NCI-H2196 treated with DMSO at 0.1 percent for 48 hours (cell line): ENCODE data around the gene HSD17B2.
"Not testable (repeated sequence)": the region's sequence is repeated elsewhere in the genome, so short reads cannot be mapped to it uniquely, and the experiment has no call there.

Experiments
- DNase-seq: peaks from one replicate; lab custom pipeline; 2025; ENCODE audit not compliant: unreplicated experiment; lab: John Stamatoyannopoulos, UW

The HSD17B2 gene

GRCh38 chr16:82118749-82119148 lies 83.7 kb downstream of the HSD17B2 start:
- no peak for DNase-seq

- no peak for DNase-seq
These were observed 84.4 kb downstream of the HSD17B2 start for GRCh38 chr16:82119405-82119804.

- no peak for DNase-seq
These were observed 89.6 kb downstream of the HSD17B2 start for GRCh38 chr16:82124651-82125050.

GRCh38 chr16:82129881-82130280 lies 94.8 kb downstream of the HSD17B2 start:
- DNase-seq, result no peak

DNA sequence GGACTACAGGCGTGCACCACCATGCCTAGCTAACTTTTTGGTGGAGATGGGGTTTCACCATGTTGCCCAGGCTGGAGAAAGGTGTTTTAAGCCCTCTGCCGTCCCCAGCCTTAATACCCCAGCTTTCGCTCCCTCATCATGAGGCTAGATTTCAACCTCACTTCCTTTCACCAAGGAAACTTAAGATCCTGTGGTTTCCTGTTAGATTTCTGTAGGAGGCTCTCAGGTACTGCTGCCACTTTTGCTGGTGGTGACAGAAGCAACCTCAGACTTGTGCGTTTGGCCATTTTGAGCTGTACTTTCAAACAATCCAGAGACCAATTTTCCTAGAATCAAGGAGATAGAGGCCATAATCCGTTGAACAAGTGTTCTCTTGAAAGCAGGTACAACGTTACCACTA lies 98.7 kb downstream of the HSD17B2 start:
- no peak for DNase-seq

- no peak for DNase-seq
These were observed 99.8 kb downstream of the HSD17B2 start for GRCh38 chr16:82134846-82135245.

DNA sequence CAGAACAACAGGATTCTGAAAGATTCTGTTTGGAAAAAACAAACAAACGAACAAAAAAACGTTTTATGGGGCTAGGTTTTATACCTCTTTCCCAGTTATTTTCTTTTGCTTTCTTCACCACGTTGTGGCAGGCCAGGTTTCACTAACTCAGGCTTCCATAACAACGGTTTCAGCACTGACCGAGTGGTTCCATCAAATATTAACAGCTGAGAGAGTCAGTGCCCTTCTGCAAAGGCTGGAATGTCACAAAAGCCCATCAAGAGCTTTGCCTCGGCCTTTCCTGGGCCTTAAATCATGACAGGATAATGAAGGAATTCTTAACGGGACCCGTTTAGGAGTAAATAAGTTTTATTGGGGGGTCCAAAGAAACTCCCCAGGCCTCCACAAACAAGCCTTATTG lies 100.8 kb downstream of the HSD17B2 start:
- no peak for DNase-seq

DNA sequence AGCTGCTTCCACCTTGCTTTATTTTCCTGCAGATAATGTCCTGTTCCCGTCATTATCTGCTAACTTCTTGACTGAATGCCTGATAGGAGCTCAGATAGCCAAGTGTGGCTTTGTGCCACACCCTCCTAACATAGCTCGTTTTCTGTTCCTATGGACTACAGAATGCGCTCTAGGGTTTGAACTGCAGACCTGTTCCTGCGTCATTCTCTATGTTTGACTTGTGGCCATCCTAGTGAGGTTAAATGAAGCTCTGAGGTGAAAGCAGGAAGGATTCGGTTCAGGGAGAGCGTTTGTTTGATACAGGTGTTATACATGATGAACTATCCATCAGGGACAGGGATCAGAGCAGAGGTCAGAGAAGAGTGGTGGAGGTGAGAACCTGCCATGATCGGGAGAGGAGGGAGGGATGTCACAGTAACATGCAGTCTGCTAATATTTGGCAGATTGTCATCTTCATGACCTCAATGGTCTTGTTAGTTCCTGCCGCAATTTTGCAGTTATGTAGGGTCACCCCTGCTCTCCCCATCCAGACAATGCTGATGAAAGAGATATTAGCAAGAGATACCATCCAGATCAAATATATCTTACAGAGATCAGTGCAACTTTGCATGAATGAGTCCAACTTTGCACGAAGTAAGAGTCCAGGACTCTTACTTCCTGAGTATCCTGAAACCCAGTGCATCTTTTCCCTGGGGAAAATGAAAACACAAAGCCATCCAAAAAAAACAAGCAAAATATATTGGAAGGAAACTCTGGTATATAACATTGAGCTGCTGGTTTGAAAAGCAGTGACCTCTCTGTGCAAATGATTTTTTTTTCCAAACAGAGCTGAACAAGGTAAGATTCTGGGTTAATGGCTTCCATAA lies 102.1 kb downstream of the HSD17B2 start:
- DNase-seq, result no peak

DNA sequence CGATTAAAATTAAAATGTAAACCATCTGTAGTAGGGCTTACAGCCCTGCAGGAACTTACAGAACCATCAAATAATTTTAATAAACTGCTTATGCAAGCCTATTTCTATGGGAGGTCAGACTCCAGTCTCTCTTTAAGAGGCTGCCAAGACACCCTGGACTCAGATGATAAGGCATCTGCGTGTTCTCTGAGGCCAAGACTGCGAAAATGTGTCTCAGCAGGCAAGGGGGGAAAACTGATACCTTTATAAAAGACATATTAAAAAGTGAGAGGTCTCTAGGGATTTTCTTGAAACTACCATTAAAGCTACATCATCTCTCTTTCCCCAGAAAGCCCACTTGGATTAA lies 102.7 kb downstream of the HSD17B2 start:
- no peak for DNase-seq

GRCh38 chr16:82138478-82139285 lies 103.6 kb downstream of the HSD17B2 start:
- DNase-seq, result no peak

DNA sequence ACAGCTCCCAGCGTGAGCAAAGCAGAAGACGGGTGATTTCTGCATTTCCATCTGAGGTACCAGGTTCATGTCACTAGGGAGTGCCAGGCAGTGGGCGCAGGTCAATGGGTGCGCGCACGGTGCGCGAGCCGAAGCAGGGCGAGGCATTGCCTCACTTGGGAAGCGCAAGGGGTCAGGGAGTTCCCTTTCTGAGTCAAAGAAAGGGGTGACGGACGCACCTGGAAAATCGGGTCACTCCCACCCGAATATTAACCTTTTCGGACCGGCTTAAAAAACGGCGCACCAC lies 104.2 kb downstream of the HSD17B2 start:
- DNase-seq, result not testable (repeated sequence)

- DNase-seq, result no peak
These were observed 111.5 kb downstream of the HSD17B2 start for GRCh38 chr16:82146556-82146955.

GRCh38 chr16:82146957-82147356 lies 111.9 kb downstream of the HSD17B2 start:
- no peak for DNase-seq

DNA sequence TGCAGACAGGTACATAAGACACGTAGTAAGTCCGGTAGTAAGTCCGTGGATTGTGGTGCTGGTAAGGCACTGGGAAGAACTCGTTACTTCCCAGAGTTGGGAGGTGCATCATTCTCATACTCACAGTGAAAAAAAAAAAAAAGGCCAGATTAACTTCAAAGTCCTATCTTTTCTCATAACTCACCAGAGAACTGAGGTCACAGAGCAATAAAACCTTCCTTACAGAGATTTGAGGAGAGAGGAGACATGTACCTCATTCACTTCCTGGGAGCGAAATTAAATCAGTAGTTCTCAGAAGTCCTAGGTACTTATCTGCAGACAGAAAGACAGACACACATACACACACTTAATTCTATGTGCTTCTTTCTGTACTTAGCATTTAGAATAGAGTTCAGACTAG lies 112.5 kb downstream of the HSD17B2 start:
- DNase-seq, result no peak
